Left cardiac atrium (tissue), 4 donors: ENCODE measurements around the gene TMPRSS11B. TPM values are rescaled to one million over a fixed set of nuclear protein-coding genes. Genes with fewer than 3 reads are reported as not detected.
"Not testable (repeated sequence)": the region's sequence is repeated elsewhere in the genome, so short reads cannot be mapped to it uniquely, and the experiment has no call there.

Experiments used
- ATAC-seq, 2 donors: fragments of 200-7000 bp; cut with Tn5 transposase; one replicate each; pipeline ENCODE4 v1.9.1; 2020; ENCODE audit warnings: mild to moderate bottlenecking in 2 of 2, moderate library complexity in 2 of 2
- DNase-seq: peaks from one replicate; pipeline ENCODE4 v3.0.0-alpha.2; 2020
- intact Hi-C, 2 donors: fragments of 100-400 bp; cut with DNase I; formaldehyde crosslinking; loops; one replicate each; pipeline versions ENCODE4 v1.14.1 to v1.15.1; 2022 to 2023
- total RNA-seq, 2 donors: library from RNA; stranded (reverse); fragmentation: NEBNext Ultra II Directional; extraction: Animal tissue kit (Norgen Biotek cat#: 25700); gene quantifications; one replicate each; pipeline ENCODE4 v1.2.1, GENCODE V29; 2021
- donor health status: DM: no; HTN: yes; CAD: no.
- donor health status: DM: no; HTN: yes; CAD: no; lungs with severe emphysema.
- donor health status: DM: yes; HTN: yes; CAD: no.
- donor health status: Dilated cardiomyopathy.

Gene TMPRSS11B
- total RNA-seq, 2 donors from 2014 or later, result not detected

GRCh38 chr4:68249434-68249833, 3.9 kb upstream of the TMPRSS11B start:
- no peak for ATAC-seq
- intact Hi-C loops, result no loop called here
- DNase-seq, result no peak

GRCh38 chr4:68240620-68241019, 4.9 kb downstream of the TMPRSS11B start:
- intact Hi-C loops, result no loop called here
- ATAC-seq (no peak), DNase-seq (no peak)

GRCh38 chr4:68228568-68228967, 16.9 kb downstream of the TMPRSS11B start:
- DNase-seq (no peak), ATAC-seq (no peak)
- intact Hi-C loops, result no loop called here

GRCh38 chr4:68218044-68218443, 27.4 kb downstream of the TMPRSS11B start:
- intact Hi-C loops, result no loop called here
- DNase-seq, result no peak
- no peak for ATAC-seq

- intact Hi-C loops, result no loop called here
- DNase-seq (no peak), ATAC-seq (no peak)
Measured at GRCh38 chr4:68216501-68216900, 29.0 kb downstream of the TMPRSS11B start.

GRCh38 chr4:68209003-68209402, 36.5 kb downstream of the TMPRSS11B start:
- no peak for ATAC-seq
- DNase-seq, result no peak
- intact Hi-C loops, result no loop called here

GRCh38 chr4:68194305-68194704, 51.2 kb downstream of the TMPRSS11B start:
- ATAC-seq, intact Hi-C loops, DNase-seq: not testable (repeated sequence)

GRCh38 chr4:68193194-68193593, 52.3 kb downstream of the TMPRSS11B start:
- DNase-seq, result no peak
- intact Hi-C loops, result no loop called here

GRCh38 chr4:68187145-68187544, 58.3 kb downstream of the TMPRSS11B start:
- DNase-seq, result no peak
- intact Hi-C loops, result no loop called here
- ATAC-seq, result no peak

More at GRCh38 chr4:68193194-68193593, 52.3 kb downstream of the TMPRSS11B start:
- no peak for ATAC-seq

GRCh38 chr4:68184923-68185322, 60.6 kb downstream of the TMPRSS11B start:
- DNase-seq (no peak), ATAC-seq (no peak)
- intact Hi-C loops, result no loop called here

- DNase-seq (no peak), ATAC-seq (no peak)
- intact Hi-C loops, result no loop called here
Measured at GRCh38 chr4:68183417-68183816, 62.1 kb downstream of the TMPRSS11B start.

GRCh38 chr4:68182382-68182820, 63.1 kb downstream of the TMPRSS11B start:
- no peak for ATAC-seq
- intact Hi-C loops, result no loop called here
- DNase-seq, result no peak

- DNase-seq (no peak), ATAC-seq (no peak)
- intact Hi-C loops, result no loop called here
Measured at GRCh38 chr4:68180849-68181526, 64.5 kb downstream of the TMPRSS11B start.

- intact Hi-C loops, result loop anchor here in 1 of 2 donors (10.0 kb wide), 2 partner anchors 432 to 622 kb away; partner anchors contain the start of gene STAP1
- ATAC-seq (no peak), DNase-seq (no peak)
Measured at GRCh38 chr4:68176904-68177303, 68.6 kb downstream of the TMPRSS11B start.

Other genes starting within 250 kb of the TMPRSS11B start
- gene TMPRSS11F, start 115.8 kb downstream of the TMPRSS11B start, total RNA-seq, result not detected
- 10 to 100 TPM; 48.6 to 51.9 TPM for gene YTHDC1, start 104.4 kb upstream of the TMPRSS11B start, total RNA-seq
- gene TMPRSS11E, start 201.8 kb upstream of the TMPRSS11B start, total RNA-seq, result not detected